IPS DF 6.9 (cell line): Measurements from ENCODE around the gene CDH18.

Experiments used
- DNase-seq: peaks from one replicate; pipeline ENCODE4 v3.0.0-alpha.2; 2013; ENCODE audit warnings: low read depth, low spot score
- H3K27ac ChIP-seq: one replicate; pipeline ENCODE4 v1.5.1; 2013; ENCODE audit warnings: low read length, control low read depth
- H3K27me3 ChIP-seq: 2 replicates; pipeline ENCODE4 v1.6.1; 2013; ENCODE audit warnings: mild to moderate bottlenecking, low read length; ENCODE audit not compliant: control insufficient read depth, insufficient read depth
- H3K36me3 ChIP-seq: 2 replicates; pipeline ENCODE4 v1.6.1; 2013; ENCODE audit warnings: low read length; ENCODE audit not compliant: control insufficient read depth, insufficient read depth
- H3K4me1 ChIP-seq: 2 replicates; pipeline ENCODE4 v1.6.1; 2013; ENCODE audit warnings: low read length; ENCODE audit not compliant: control insufficient read depth, insufficient read depth
- H3K4me3 ChIP-seq: 2 replicates; pipeline ENCODE4 v1.5.1; 2013; ENCODE audit warnings: mild to moderate bottlenecking, low read length
- H3K9me3 ChIP-seq: 2 replicates; pipeline ENCODE4 v1.6.1; 2013; ENCODE audit warnings: low read length, inconsistent platforms; ENCODE audit not compliant: control insufficient read depth, insufficient read depth
- WGBS: extraction: QIAGEN DNeasy Blood & Tissue Kit; methylation state at CpG from one replicate; pipeline ENCODE4 v1.1.7; 2013; ENCODE audit warnings: mixed read lengths, missing lambda C conversion rate; ENCODE audit not compliant: insufficient read length, insufficient coverage; 5-methylcytosine and 5-hydroxymethylcytosine counted together

The CDH18 gene

GRCh38 chr5:19616701-19617215, 371.2 kb downstream of the CDH18 start:
- H3K27ac ChIP-seq: no peak overlapping the region
- no CpG with 5 or more reads among the region's 4 CpGs for WGBS
- H3K27me3 ChIP-seq: no peaks in the 10 kb centered on the region

GRCh38 chr5:19615661-19616060, 372.3 kb downstream of the CDH18 start:
- H3K9me3 ChIP-seq: no peaks in the 10 kb centered on the region
- H3K4me3 ChIP-seq: no peak overlapping the region
- H3K27ac ChIP-seq: no peak overlapping the region
- no peaks in the 10 kb centered on the region for H3K27me3 ChIP-seq
- DNase-seq: no peak
- no peaks in the 10 kb centered on the region for H3K36me3 ChIP-seq
- no peaks in the 10 kb centered on the region for H3K4me1 ChIP-seq
- WGBS: no CpG with 5 or more reads among the region's 1 CpG

More at GRCh38 chr5:19616701-19617215, 371.2 kb downstream of the CDH18 start:
- no peaks in the 10 kb centered on the region for H3K36me3 ChIP-seq
- no peaks in the 10 kb centered on the region for H3K4me1 ChIP-seq
- no peak for DNase-seq
- H3K4me3 ChIP-seq: no peak overlapping the region
- no peaks in the 10 kb centered on the region for H3K9me3 ChIP-seq

GRCh38 chr5:19615071-19615470, 372.9 kb downstream of the CDH18 start:
- no CpG with 5 or more reads among the region's 4 CpGs for WGBS
- H3K4me3 ChIP-seq: no peak overlapping the region

GRCh38 chr5:19608444-19609002, 379.5 kb downstream of the CDH18 start:
- Histone ChIP-seq H3K27me3 (no peaks in the 10 kb centered on the region), H3K36me3 (no peaks in the 10 kb centered on the region), H3K9me3 (no peaks in the 10 kb centered on the region), H3K4me1 (no peaks in the 10 kb centered on the region), H3K4me3 (no peak overlapping the region), H3K27ac (no peak overlapping the region)
- no CpG with 5 or more reads among the region's 1 CpG for WGBS
- DNase-seq: no peak

More at GRCh38 chr5:19615071-19615470, 372.9 kb downstream of the CDH18 start:
- Histone ChIP-seq H3K27ac (no peak overlapping the region), H3K4me1 (no peaks in the 10 kb centered on the region), H3K9me3 (no peaks in the 10 kb centered on the region), H3K36me3 (no peaks in the 10 kb centered on the region), H3K27me3 (no peaks in the 10 kb centered on the region)
- DNase-seq: no peak

GRCh38 chr5:19605846-19606407, 382.1 kb downstream of the CDH18 start:
- WGBS: no CpG with 5 or more reads among the region's 3 CpGs
- Histone ChIP-seq H3K27me3 (no peaks in the 10 kb centered on the region), H3K27ac (no peak overlapping the region), H3K36me3 (no peaks in the 10 kb centered on the region), H3K9me3 (no peaks in the 10 kb centered on the region; the same call in 1 of the 2 replicates), H3K4me1 (no peaks in the 10 kb centered on the region), H3K4me3 (no peak overlapping the region)
- DNase-seq: no peak

- Histone ChIP-seq H3K27ac (no peak overlapping the region), H3K36me3 (no peaks in the 10 kb centered on the region), H3K27me3 (no peaks in the 10 kb centered on the region), H3K4me3 (no peak overlapping the region), H3K4me1 (no peaks in the 10 kb centered on the region; the same call in 1 of the 2 replicates), H3K9me3 (no peaks in the 10 kb centered on the region)
- no CpG with 5 or more reads among the region's 2 CpGs for WGBS
- DNase-seq: no peak
Measured at GRCh38 chr5:19584131-19584530, 403.9 kb downstream of the CDH18 start.

GRCh38 chr5:19577882-19578281, 410.1 kb downstream of the CDH18 start:
- no peak overlapping the region for H3K27ac ChIP-seq

GRCh38 chr5:19568004-19568403, 420.0 kb downstream of the CDH18 start:
- H3K27ac ChIP-seq: no peak overlapping the region
- no peak overlapping the region for H3K4me3 ChIP-seq
- no peaks in the 10 kb centered on the region for H3K4me1 ChIP-seq
- no peaks in the 10 kb centered on the region for H3K36me3 ChIP-seq
- H3K9me3 ChIP-seq: no peaks in the 10 kb centered on the region
- H3K27me3 ChIP-seq: no peaks in the 10 kb centered on the region
- no CpG with 5 or more reads among the region's 2 CpGs for WGBS
- DNase-seq: no peak

More at GRCh38 chr5:19577882-19578281, 410.1 kb downstream of the CDH18 start:
- H3K4me3 ChIP-seq: no peak overlapping the region
- H3K4me1 ChIP-seq: no peaks in the 10 kb centered on the region
- H3K9me3 ChIP-seq: no peaks in the 10 kb centered on the region
- no CpG with 5 or more reads among the region's 3 CpGs for WGBS
- H3K36me3 ChIP-seq: no peaks in the 10 kb centered on the region
- no peaks in the 10 kb centered on the region for H3K27me3 ChIP-seq
- DNase-seq: no peak

- Histone ChIP-seq H3K4me3 (no peak overlapping the region), H3K9me3 (no peaks in the 10 kb centered on the region), H3K36me3 (no peaks in the 10 kb centered on the region), H3K27ac (no peak overlapping the region), H3K4me1 (no peaks in the 10 kb centered on the region), H3K27me3 (no peaks in the 10 kb centered on the region)
- DNase-seq: no peak
- no CpG with 5 or more reads among the region's 1 CpG for WGBS
Measured at GRCh38 chr5:19565466-19565865, 422.5 kb downstream of the CDH18 start.

GRCh38 chr5:19564036-19564435, 424.0 kb downstream of the CDH18 start:
- no peak for DNase-seq
- Histone ChIP-seq H3K36me3 (no peaks in the 10 kb centered on the region), H3K9me3 (no peaks in the 10 kb centered on the region), H3K27me3 (no peaks in the 10 kb centered on the region), H3K4me1 (no peaks in the 10 kb centered on the region), H3K4me3 (no peak overlapping the region), H3K27ac (no peak overlapping the region)
- WGBS: no CpG with 5 or more reads among the region's 2 CpGs

GRCh38 chr5:19555876-19556275, 432.1 kb downstream of the CDH18 start:
- Histone ChIP-seq H3K4me1 (no peaks in the 10 kb centered on the region), H3K4me3 (no peak overlapping the region), H3K27ac (no peak overlapping the region), H3K27me3 (no peaks in the 10 kb centered on the region), H3K9me3 (no peaks in the 10 kb centered on the region), H3K36me3 (no peaks in the 10 kb centered on the region)
- no peak for DNase-seq
